Fibroblast of peridontal ligament (primary cell): Measurements from ENCODE around the gene DESI1.

ENCODE experiments used
- DNase-seq: peaks from one replicate; pipeline ENCODE4 v3.0.0-alpha.2; 2010; ENCODE audit errors: extremely low read depth

Gene DESI1

GRCh38 chr22:41557401-41558240, 63.2 kb downstream of the DESI1 start:
- peak; percentile 89 for DNase-seq

- DNase-seq: no peak
These were observed 64.3 kb downstream of the DESI1 start for GRCh38 chr22:41556561-41556960.

GRCh38 chr22:41555325-41555982, 65.4 kb downstream of the DESI1 start:
- DNase-seq: no peak

GRCh38 chr22:41551877-41552582, 68.8 kb downstream of the DESI1 start:
- DNase-seq: no peak

GRCh38 chr22:41550952-41551491, 69.8 kb downstream of the DESI1 start:
- no peak for DNase-seq

- no peak for DNase-seq
These were observed 72.0 kb downstream of the DESI1 start for GRCh38 chr22:41548830-41549211.
